GM13977 (cell line): Measurements from ENCODE around the gene MAP2K6.

Source experiments
- DNase-seq: peaks from one replicate; pipeline ENCODE4 v3.0.0; 2012; ENCODE audit warnings: low spot score
- in situ Hi-C: fragments of 300-500 bp; cut with MboI; formaldehyde crosslinking; loops from one replicate; pipeline ENCODE4 v1.12.0; 2022; ENCODE audit warnings: low sequenced_read_pairs, low pct_unique_long_range_greater_than_20kb, mixed read lengths, inconsistent platforms; ENCODE audit not compliant: unreplicated experiment
- TF ChIP-seq, protein P1 (sequence below): IDR thresholded peaks from 2 replicates; pipeline ENCODE4 v1.5.1; 2012; ENCODE audit warnings: mild to moderate bottlenecking, control low read depth; ENCODE audit not compliant: insufficient read depth; ENCODE audit errors: extremely low read depth, missing control alignments

The MAP2K6 gene

GRCh38 chr17:69460963-69461922 is 46.7 kb downstream of the MAP2K6 start:
- TF ChIP-seq, protein P1, sequence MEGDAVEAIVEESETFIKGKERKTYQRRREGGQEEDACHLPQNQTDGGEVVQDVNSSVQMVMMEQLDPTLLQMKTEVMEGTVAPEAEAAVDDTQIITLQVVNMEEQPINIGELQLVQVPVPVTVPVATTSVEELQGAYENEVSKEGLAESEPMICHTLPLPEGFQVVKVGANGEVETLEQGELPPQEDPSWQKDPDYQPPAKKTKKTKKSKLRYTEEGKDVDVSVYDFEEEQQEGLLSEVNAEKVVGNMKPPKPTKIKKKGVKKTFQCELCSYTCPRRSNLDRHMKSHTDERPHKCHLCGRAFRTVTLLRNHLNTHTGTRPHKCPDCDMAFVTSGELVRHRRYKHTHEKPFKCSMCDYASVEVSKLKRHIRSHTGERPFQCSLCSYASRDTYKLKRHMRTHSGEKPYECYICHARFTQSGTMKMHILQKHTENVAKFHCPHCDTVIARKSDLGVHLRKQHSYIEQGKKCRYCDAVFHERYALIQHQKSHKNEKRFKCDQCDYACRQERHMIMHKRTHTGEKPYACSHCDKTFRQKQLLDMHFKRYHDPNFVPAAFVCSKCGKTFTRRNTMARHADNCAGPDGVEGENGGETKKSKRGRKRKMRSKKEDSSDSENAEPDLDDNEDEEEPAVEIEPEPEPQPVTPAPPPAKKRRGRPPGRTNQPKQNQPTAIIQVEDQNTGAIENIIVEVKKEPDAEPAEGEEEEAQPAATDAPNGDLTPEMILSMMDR, result no peak
- in situ Hi-C loops, result no loop called here
- DNase-seq, result no peak

DNA sequence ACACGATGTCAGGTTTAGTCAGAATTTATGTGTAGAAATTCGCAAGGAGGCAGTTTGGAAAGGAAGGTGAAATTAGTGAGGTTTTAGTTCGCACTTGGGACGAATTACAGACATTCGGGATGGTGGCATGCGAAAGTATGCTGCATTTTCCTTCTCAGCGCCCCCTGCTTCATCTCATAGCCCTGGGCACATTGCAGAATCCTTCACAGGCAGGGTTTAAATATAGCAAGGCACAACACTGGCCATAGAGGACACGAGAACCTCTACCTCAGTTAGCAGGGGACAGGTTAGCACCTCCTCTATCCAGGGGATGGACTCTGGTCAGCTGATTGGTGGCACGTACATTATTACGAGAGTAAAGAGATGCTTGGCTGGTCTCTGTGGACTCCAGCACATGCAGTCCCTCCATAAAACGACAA is 47.5 kb downstream of the MAP2K6 start:
- DNase-seq, result no peak
- in situ Hi-C loops, result no loop called here
- TF ChIP-seq, protein P1, result no peak

DNA sequence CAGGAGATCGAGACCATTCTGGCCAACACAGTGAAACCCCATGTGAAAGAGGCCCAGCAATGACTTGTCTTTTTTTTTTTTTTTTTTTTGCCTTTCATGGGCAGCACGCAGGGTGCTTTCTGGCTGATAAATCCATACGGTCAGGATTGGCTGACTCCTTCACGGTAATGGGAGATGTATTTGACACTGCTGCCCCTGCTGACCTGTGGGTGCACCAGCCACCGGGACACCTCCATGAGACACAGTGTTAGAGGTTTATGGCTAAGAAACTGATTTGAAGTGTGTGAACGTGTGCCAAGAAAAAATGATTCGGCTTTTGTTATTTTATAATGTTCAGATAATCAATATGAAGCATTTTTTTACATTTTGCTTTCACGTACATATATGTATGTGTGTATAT is 48.4 kb downstream of the MAP2K6 start:
- DNase-seq, result no peak
- in situ Hi-C loops, result no loop called here
- TF ChIP-seq, protein P1, result no peak

GRCh38 chr17:69466451-69466850 is 52.0 kb downstream of the MAP2K6 start:
- TF ChIP-seq, protein P1, result no peak
- no peak for DNase-seq
- in situ Hi-C loops, result no loop called here

DNA sequence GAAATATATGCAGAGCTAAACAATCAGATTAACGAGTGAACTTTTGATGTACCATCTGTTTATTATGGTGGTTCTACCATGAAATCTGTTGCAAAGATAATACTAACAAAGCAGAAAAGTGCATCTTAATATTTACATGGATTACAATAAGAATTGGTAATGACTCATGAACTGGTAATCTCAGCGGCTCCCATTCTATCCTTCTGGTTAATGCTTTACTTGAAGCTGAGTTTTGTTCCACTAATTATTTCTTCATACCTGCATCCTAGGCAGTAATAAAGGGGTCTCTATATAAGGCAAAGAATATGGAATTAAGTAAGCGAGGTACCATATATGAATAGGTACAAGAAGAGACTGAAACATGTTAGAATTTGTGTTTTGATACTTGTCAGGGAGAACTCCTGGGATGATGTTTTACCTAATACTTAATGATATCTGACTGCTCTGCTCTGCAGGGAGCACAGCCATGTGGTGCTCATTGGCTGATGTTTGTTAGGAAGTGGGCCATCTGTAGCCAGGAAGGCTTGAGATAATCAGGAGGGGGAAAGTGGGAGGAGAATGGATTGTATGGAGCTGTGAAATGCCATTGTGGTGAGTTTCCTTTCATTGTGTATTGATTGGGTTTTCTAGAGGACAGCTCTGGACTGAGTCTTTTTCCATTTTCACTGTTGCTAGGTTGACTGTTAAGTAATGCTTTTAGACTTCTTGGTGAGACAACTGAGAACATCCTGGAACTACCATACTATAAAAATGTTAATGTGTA is 52.6 kb downstream of the MAP2K6 start:
- DNase-seq, result no peak

GRCh38 chr17:69468207-69468606 is 53.7 kb downstream of the MAP2K6 start:
- no peak for DNase-seq
- TF ChIP-seq, protein P1, result no peak
- in situ Hi-C loops, result no loop called here

More for the DNA sequence above, 52.6 kb downstream of the MAP2K6 start:
- TF ChIP-seq, protein P1, result no peak
- in situ Hi-C loops, result no loop called here
